GM19025 (cell line): ENCODE measurements around the gene OPN4.

ENCODE experiments used
- ATAC-seq: cut with Tn5 transposase; IDR thresholded peaks from one replicate; pipeline ENCODE4 v1.9.1; 2021; ENCODE audit warnings: mild to moderate bottlenecking, low read depth, moderate library complexity; ENCODE audit not compliant: unreplicated experiment

OPN4 gene

DNA sequence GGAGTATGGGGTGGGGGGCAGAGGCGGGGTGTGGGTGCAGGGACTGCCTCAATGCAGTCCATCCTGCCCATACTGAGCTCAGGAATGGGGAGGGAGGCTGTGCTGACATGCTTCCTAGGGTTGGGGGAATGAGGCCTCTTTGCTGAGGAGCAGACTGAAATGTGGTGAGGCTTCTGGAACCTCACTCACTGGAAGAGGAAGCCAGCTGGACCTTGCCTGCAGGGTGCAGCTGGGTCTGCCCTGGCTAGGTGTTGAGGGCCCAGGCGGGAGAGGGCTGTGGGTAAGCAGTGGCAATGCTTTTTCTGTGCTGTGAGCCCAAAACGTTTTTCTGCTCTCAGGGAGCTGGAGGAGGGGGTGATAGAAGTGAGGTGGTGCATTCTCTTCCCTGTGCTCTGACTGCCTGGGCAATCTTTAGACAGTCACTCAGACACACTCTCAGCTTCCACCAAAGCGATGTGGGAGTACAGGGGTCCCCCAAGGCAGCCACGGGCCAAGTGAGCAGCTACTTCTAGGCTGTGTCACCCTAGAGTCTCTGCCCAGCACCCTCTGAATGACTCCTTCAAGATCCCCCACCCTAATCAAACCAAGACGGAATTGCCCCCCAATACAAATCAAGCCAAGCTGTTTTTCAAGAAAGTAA is 60.9 kb downstream of the OPN4 start:
- no peak for ATAC-seq

DNA sequence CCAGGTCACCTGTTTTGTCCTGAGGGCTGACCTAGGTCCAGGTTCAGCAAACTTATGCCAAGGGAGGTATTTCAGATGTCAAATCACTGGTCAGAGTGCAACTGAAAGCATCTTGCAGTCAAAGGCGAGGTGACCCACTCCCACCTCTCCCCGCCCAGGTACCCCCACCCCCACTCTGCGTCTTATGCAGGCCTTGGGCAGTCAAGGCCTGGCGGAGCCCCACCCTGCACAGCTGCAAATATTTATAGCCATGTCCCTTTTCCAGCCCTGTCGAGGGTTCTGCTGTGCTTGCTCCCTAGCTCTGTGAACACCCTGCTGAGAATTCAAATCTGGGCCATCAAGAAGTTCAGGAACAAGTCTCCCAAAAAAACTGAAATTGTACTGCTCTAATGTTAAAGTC is 61.5 kb downstream of the OPN4 start:
- ATAC-seq = no peak
